HepG2 (cell line): Measurements from ENCODE around the gene VKORC1. TPM values are rescaled to one million over a fixed set of nuclear protein-coding genes. Genes with fewer than 3 reads are reported as not detected.

Experiments
- AGO2 ChIP-seq: fragments of 200-400 bp; formaldehyde crosslinking; optimal IDR thresholded peaks from 2 replicates; pipeline ENCODE3; 2017; ENCODE audit warnings: mild to moderate bottlenecking, low read depth, low read length, moderate library complexity
- HOXA3 ChIP-seq: sonication (generic); formaldehyde crosslinking; IDR thresholded peaks from 2 replicates; pipeline ENCODE4 v1.5.0; 2020; ENCODE audit warnings: missing genetic modification reagents
- SALL1 ChIP-seq: sonication (generic); formaldehyde crosslinking; IDR thresholded peaks from 2 replicates; pipeline ENCODE4 v1.8.0; 2022; ENCODE audit warnings: mild to moderate bottlenecking, missing genetic modification reagents
- ZNF160 ChIP-seq: sonication (generic); formaldehyde crosslinking; IDR thresholded peaks from 2 replicates; pipeline ENCODE4 v1.8.0; 2022; ENCODE audit warnings: mild to moderate bottlenecking, inconsistent platforms, missing genetic modification reagents
- ZNF766 ChIP-seq: sonication (generic); formaldehyde crosslinking; IDR thresholded peaks from 2 replicates; pipeline ENCODE4 v1.5.0; 2020; ENCODE audit warnings: missing genetic modification reagents, borderline replicate concordance
- polyA plus RNA-seq, 8 experiments: library from polyadenylated mRNA; depleted of rRNA in 3 of 8; stranded (reverse) in 7 of 8; unstranded in 1 of 8; fragments of >200 nt; fragmentation: Illumina TruSeq in 4 of 8; extraction: Trizol in 4 of 8; gene quantifications; 2 replicates each; pipeline versions ENCODE4 v1.2.1 to v1.2.3, GENCODE V29; 2011 to 2016; ENCODE audit warnings: low read depth in 4 of 8, missing spikeins in 1 of 8, mixed read lengths in 1 of 8; ENCODE audit not compliant: insufficient read depth in 1 of 8
- total RNA-seq, 5 experiments: library from RNA; depleted of rRNA; stranded (reverse); fragments of >200 nt; fragmentation: Illumina TruSeq; extraction: Trizol; gene quantifications; 2 replicates each; pipeline ENCODE4 v1.2.3, GENCODE V29; 2016; ENCODE audit warnings: low read depth in 1 of 5
- TF ChIP-seq, protein P1 (sequence below): IDR thresholded peaks from 2 replicates; pipeline ENCODE4 v1.6.1; 2016; ENCODE audit warnings: low read depth, missing genetic modification reagents, missing compliant biosample characterization
- TF ChIP-seq, protein P2 (sequence below): sonication (generic); formaldehyde crosslinking; IDR thresholded peaks from 2 replicates; pipeline ENCODE4 v1.8.1; 2023; ENCODE audit warnings: mild to moderate bottlenecking, inconsistent platforms, moderate library complexity, missing genetic modification reagents, borderline replicate concordance
- TF ChIP-seq, protein P3 (sequence below): sonication (generic); formaldehyde crosslinking; IDR thresholded peaks from 2 replicates; pipeline ENCODE4 v1.5.0; 2020; ENCODE audit warnings: missing genetic modification reagents
- TF ChIP-seq, protein P4 (sequence below): sonication (generic); formaldehyde crosslinking; IDR thresholded peaks from 2 replicates; pipeline ENCODE4 v1.8.0; 2022; ENCODE audit warnings: mild to moderate bottlenecking, missing genetic modification reagents, moderate library complexity
- TF ChIP-seq, protein P5 (sequence below), 2 experiments: sonication (generic) in 1 of 2; formaldehyde crosslinking in 1 of 2; IDR thresholded peaks; 2 replicates each; pipeline versions ENCODE4 v1.6.1 to v1.9.0; 2014 to 2022; ENCODE audit warnings: antibody characterized with exemption in 1 of 2, borderline replicate concordance in 1 of 2, inconsistent platforms in 1 of 2, low read depth in 1 of 2, missing genetic modification reagents in 1 of 2

The VKORC1 gene
- total and polyA plus RNA-seq, 2 of the 13 experiments (the other 11 are each of a cell fraction or from before 2014, with no cell fraction given): 141 to 615 TPM

DNA sequence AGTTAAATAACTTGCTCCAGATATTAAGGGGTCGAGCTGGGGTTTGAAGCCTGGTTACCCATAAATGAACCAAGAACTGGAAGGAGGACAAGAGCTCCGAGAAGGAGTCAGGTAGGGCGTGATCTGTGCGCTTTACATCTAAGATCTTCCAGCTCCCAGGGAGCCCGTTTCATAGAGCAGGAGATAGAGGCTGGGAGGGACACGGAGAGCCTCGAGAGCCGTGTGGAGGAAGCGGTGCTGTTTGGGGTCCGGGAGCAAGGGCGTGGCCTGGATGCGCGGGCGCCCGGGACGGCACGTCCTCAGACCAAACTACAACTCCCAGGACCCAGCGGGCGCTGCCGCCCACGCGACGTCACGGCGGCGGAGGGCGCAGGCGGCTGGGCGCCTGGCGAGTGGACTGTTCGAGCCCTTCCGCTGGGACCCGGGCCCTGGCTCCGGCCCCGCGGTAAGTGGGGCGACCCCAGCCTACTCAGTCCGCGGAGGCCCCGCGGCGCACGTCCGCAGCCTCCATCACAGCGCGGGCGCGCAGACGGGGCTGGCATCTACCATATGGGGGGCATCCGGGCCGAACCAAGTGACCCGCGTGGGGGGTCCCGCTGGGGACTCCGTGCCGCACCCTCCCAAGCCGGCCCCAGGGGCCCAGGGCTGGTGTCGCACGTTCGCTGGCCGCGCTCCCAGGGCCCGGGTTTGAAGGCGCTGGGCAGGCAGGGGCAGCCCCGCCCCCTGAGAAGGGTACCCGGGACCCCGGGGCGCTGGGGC lies 13.6 kb upstream of the VKORC1 start, which contains the start of gene BCKDK (continued):
- TF ChIP-seq, protein P1, sequence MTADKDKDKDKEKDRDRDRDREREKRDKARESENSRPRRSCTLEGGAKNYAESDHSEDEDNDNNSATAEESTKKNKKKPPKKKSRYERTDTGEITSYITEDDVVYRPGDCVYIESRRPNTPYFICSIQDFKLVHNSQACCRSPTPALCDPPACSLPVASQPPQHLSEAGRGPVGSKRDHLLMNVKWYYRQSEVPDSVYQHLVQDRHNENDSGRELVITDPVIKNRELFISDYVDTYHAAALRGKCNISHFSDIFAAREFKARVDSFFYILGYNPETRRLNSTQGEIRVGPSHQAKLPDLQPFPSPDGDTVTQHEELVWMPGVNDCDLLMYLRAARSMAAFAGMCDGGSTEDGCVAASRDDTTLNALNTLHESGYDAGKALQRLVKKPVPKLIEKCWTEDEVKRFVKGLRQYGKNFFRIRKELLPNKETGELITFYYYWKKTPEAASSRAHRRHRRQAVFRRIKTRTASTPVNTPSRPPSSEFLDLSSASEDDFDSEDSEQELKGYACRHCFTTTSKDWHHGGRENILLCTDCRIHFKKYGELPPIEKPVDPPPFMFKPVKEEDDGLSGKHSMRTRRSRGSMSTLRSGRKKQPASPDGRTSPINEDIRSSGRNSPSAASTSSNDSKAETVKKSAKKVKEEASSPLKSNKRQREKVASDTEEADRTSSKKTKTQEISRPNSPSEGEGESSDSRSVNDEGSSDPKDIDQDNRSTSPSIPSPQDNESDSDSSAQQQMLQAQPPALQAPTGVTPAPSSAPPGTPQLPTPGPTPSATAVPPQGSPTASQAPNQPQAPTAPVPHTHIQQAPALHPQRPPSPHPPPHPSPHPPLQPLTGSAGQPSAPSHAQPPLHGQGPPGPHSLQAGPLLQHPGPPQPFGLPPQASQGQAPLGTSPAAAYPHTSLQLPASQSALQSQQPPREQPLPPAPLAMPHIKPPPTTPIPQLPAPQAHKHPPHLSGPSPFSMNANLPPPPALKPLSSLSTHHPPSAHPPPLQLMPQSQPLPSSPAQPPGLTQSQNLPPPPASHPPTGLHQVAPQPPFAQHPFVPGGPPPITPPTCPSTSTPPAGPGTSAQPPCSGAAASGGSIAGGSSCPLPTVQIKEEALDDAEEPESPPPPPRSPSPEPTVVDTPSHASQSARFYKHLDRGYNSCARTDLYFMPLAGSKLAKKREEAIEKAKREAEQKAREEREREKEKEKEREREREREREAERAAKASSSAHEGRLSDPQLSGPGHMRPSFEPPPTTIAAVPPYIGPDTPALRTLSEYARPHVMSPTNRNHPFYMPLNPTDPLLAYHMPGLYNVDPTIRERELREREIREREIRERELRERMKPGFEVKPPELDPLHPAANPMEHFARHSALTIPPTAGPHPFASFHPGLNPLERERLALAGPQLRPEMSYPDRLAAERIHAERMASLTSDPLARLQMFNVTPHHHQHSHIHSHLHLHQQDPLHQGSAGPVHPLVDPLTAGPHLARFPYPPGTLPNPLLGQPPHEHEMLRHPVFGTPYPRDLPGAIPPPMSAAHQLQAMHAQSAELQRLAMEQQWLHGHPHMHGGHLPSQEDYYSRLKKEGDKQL (CRISPR knock-in tag): no peak
- TF ChIP-seq, protein P2, sequence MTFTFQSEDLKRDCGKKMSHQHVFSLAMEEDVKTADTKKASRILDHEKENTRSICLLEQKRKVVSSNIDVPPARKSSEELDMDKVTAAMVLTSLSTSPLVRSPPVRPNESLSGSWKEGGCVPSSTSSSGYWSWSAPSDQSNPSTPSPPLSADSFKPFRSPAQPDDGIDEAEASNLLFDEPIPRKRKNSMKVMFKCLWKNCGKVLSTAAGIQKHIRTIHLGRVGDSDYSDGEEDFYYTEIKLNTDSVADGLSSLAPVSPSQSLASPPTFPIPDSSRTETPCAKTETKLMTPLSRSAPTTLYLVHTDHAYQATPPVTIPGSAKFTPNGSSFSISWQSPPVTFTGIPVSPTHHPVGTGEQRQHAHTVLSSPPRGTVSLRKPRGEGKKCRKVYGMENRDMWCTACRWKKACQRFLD (CRISPR knock-in tag): peak; percentile 66; the same call in 1 of the 2 replicates
- TF ChIP-seq ZNF160 (CRISPR knock-in tag) (no peak), ZNF766 (CRISPR knock-in tag) (peak; percentile 31), SALL1 (CRISPR knock-in tag) (peak; percentile 84), HOXA3 (CRISPR knock-in tag) (peak; percentile 98), AGO2 (peak; percentile 73)
- TF ChIP-seq, protein P3, sequence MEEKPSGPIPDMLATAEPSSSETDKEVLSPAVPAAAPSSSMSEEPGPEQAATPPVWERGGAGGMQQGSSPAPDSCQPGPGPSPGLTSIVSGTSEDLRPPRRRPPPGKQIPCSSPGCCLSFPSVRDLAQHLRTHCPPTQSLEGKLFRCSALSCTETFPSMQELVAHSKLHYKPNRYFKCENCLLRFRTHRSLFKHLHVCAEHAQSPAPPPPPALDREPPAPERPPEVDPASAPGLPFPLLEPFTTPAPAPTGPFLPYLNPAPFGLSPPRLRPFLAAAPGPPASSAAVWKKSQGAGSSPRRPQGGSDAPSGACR: 0 out of 2 replicates have a peak, but pooled peaks have one; percentile 56
- TF ChIP-seq, protein P4, sequence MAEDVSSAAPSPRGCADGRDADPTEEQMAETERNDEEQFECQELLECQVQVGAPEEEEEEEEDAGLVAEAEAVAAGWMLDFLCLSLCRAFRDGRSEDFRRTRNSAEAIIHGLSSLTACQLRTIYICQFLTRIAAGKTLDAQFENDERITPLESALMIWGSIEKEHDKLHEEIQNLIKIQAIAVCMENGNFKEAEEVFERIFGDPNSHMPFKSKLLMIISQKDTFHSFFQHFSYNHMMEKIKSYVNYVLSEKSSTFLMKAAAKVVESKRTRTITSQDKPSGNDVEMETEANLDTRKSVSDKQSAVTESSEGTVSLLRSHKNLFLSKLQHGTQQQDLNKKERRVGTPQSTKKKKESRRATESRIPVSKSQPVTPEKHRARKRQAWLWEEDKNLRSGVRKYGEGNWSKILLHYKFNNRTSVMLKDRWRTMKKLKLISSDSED: peak; percentile 93; the same call in 1 of the 2 replicates
- TF ChIP-seq, protein P5, sequence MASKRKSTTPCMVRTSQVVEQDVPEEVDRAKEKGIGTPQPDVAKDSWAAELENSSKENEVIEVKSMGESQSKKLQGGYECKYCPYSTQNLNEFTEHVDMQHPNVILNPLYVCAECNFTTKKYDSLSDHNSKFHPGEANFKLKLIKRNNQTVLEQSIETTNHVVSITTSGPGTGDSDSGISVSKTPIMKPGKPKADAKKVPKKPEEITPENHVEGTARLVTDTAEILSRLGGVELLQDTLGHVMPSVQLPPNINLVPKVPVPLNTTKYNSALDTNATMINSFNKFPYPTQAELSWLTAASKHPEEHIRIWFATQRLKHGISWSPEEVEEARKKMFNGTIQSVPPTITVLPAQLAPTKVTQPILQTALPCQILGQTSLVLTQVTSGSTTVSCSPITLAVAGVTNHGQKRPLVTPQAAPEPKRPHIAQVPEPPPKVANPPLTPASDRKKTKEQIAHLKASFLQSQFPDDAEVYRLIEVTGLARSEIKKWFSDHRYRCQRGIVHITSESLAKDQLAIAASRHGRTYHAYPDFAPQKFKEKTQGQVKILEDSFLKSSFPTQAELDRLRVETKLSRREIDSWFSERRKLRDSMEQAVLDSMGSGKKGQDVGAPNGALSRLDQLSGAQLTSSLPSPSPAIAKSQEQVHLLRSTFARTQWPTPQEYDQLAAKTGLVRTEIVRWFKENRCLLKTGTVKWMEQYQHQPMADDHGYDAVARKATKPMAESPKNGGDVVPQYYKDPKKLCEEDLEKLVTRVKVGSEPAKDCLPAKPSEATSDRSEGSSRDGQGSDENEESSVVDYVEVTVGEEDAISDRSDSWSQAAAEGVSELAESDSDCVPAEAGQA (IDR thresholded peaks at IDR 0.05; ENCODE audit: low read depth): peak; percentile 96
- TF ChIP-seq, protein P5 (CRISPR knock-in tag; IDR thresholded peaks at IDR 0.05; ENCODE audit: borderline replicate concordance): no peak; the same call in 1 of the 2 replicates
